DOHH2 (cell line): ENCODE measurements around the gene HMSD.

Experiments
- H3F3A ChIP-seq: fragments of 200-600 bp; sonication (generic), shearing (Covaris generic); 2 replicates; pipeline ENCODE4 v1.6.0; 2016; ENCODE audit warnings: antibody characterized with exemption, mild to moderate bottlenecking; ENCODE audit not compliant: control insufficient read depth, insufficient read depth
- H3K27ac ChIP-seq: fragments of 200-600 bp; sonication (generic); 2 replicates; pipeline ENCODE4 v1.5.1; 2014; ENCODE audit warnings: low read depth, mild to moderate bottlenecking, low read length, moderate library complexity
- H3K27me3 ChIP-seq: fragments of 200-600 bp; sonication (generic); 2 replicates; pipeline ENCODE4 v1.6.1; 2014; ENCODE audit warnings: mild to moderate bottlenecking, low read length, mixed read lengths; ENCODE audit not compliant: control insufficient read depth
- H3K36me3 ChIP-seq: fragments of 200-600 bp; sonication (generic); 2 replicates; pipeline ENCODE4 v1.6.1; 2014; ENCODE audit warnings: mild to moderate bottlenecking, low read length, moderate library complexity, mixed read lengths; ENCODE audit not compliant: control insufficient read depth
- H3K4me1 ChIP-seq: fragments of 200-600 bp; sonication (generic); 2 replicates; pipeline ENCODE4 v1.6.1; 2014; ENCODE audit warnings: mild to moderate bottlenecking, low read length, mixed read lengths; ENCODE audit not compliant: control insufficient read depth
- H3K4me2 ChIP-seq: fragments of 200-600 bp; sonication (generic); 2 replicates; pipeline ENCODE4 v1.6.0; 2014; ENCODE audit warnings: mild to moderate bottlenecking, low read length, moderate library complexity
- H3K4me3 ChIP-seq: fragments of 200-600 bp; sonication (generic); 2 replicates; pipeline ENCODE4 v1.5.1; 2014; ENCODE audit warnings: mild to moderate bottlenecking, low read length, mixed read lengths
- H3K79me2 ChIP-seq: fragments of 200-600 bp; sonication (generic); 2 replicates; pipeline ENCODE4 v1.6.1; 2014; ENCODE audit warnings: mild to moderate bottlenecking, low read length, mixed read lengths; ENCODE audit not compliant: control insufficient read depth
- H3K9me2 ChIP-seq: fragments of 200-600 bp; sonication (generic); replicated peaks from 2 replicates; pipeline ENCODE4 v1.6.1; 2014; ENCODE audit warnings: mild to moderate bottlenecking, low read length, mixed read lengths; ENCODE audit not compliant: control insufficient read depth
- H3K9me3 ChIP-seq: fragments of 200-600 bp; sonication (generic); 2 replicates; pipeline ENCODE4 v1.6.1; 2014; ENCODE audit warnings: antibody characterized with exemption, low read length, mixed read lengths; ENCODE audit not compliant: control insufficient read depth, insufficient read depth
- H4K20me1 ChIP-seq: fragments of 200-600 bp; sonication (generic); 2 replicates; pipeline ENCODE4 v1.6.0; 2014; ENCODE audit warnings: low read depth, mild to moderate bottlenecking, antibody characterized with exemption, low read length, moderate library complexity; ENCODE audit not compliant: control insufficient read depth, insufficient read depth
- CTCF ChIP-seq: fragments of 200-600 bp; sonication (generic); IDR thresholded peaks from one replicate; pipeline ENCODE4 v1.5.1; 2014; ENCODE audit warnings: antibody characterized with exemption, mild to moderate bottlenecking, low read depth, low read length; ENCODE audit not compliant: poor library complexity, severe bottlenecking
- EZH2phosphoT487 ChIP-seq: fragments of 200-600 bp; sonication (generic); IDR thresholded peaks from 2 replicates; pipeline ENCODE4 v1.6.1; 2017; ENCODE audit warnings: borderline replicate concordance, mild to moderate bottlenecking, antibody characterized with exemption, low read length, moderate library complexity, mixed read lengths

HMSD gene

GRCh38 chr18:63949068-63949737, at the start of gene HMSD:
Gene HMSD (plus strand): TSS chr18:63949301. CDS start chr18:63953456, 4,155 bp downstream.
- H3K4me3 ChIP-seq, result peak within 1 kb of the TSS; percentile 72
- H3K4me2 ChIP-seq, result peak within 1 kb of the TSS; percentile 72

GRCh38 chr18:63903851-63904570, 45.1 kb upstream of the HMSD start:
- Histone ChIP-seq H3K4me3 (no peak overlapping the region), H3K79me2 (no peaks in the 10 kb centered on the region), H3K27me3 (no peaks in the 10 kb centered on the region), H3K4me2 (no peak overlapping the region), H3K4me1 (no peaks in the 10 kb centered on the region), H3F3A (no peaks in the 10 kb centered on the region), H3K9me2 (no peaks in the 10 kb centered on the region), H3K36me3 (no peaks in the 10 kb centered on the region), H3K9me3 (no peaks in the 10 kb centered on the region), H4K20me1 (no peaks in the 10 kb centered on the region), H3K27ac (no peak overlapping the region)
- TF ChIP-seq EZH2phosphoT487, result no peak
- no peak for TF ChIP-seq CTCF

More at GRCh38 chr18:63949068-63949737, at the start of gene HMSD:
- TF ChIP-seq CTCF (peak; percentile 47), EZH2phosphoT487 (peak; percentile 52; the same call in 1 of the 2 replicates)
- no peak within 1 kb of the TSS for H3K27ac ChIP-seq
- H3K9me3 ChIP-seq, result no peaks in the 10 kb centered on the region
- H3K36me3 ChIP-seq, result no peaks in the 10 kb centered on the region
- no peaks in the 10 kb centered on the region for H3K79me2 ChIP-seq
- H3F3A ChIP-seq, result no peaks in the 10 kb centered on the region
- no peaks in the 10 kb centered on the region for H3K9me2 ChIP-seq
- H3K4me1 ChIP-seq, result peaks cover 13% of the 10 kb centered on the region
- H3K27me3 ChIP-seq, result peaks cover 13% of the 10 kb centered on the region
- no peaks in the 10 kb centered on the region for H4K20me1 ChIP-seq

- Histone ChIP-seq H3K9me2 (no peaks in the 10 kb centered on the region), H4K20me1 (no peaks in the 10 kb centered on the region), H3K36me3 (no peaks in the 10 kb centered on the region), H3K27ac (no peak overlapping the region), H3K27me3 (no peaks in the 10 kb centered on the region), H3F3A (no peaks in the 10 kb centered on the region), H3K4me2 (no peak overlapping the region), H3K79me2 (no peaks in the 10 kb centered on the region), H3K4me1 (no peaks in the 10 kb centered on the region), H3K4me3 (no peak overlapping the region), H3K9me3 (no peaks in the 10 kb centered on the region)
- TF ChIP-seq EZH2phosphoT487, result no peak
- no peak for TF ChIP-seq CTCF
Observed at GRCh38 chr18:63904694-63905093, 44.4 kb upstream of the HMSD start.
